ENCODE measurements around the gene NTHL1.
"Not testable (repeated sequence)": the region's sequence is repeated elsewhere in the genome, so short reads cannot be mapped to it uniquely, and the experiment has no call there.

The NTHL1 gene

GRCh38 chr16:2015947-2016208, 31.8 kb downstream of the NTHL1 start:
- ATAC-seq: no peak
- no peak for TF ChIP-seq ESRRG (CRISPR knock-in tag; IDR thresholded peaks at IDR 0.05)
- TF ChIP-seq ZFP30 (CRISPR knock-in tag; IDR thresholded peaks at IDR 0.05): no peak
- TF ChIP-seq SNAI2 (CRISPR knock-in tag; IDR thresholded peaks at IDR 0.05): no peak

- TF ChIP-seq ARNTL (CRISPR knock-in tag; IDR thresholded peaks at IDR 0.05; ENCODE audit: borderline replicate concordance, low read depth) (no peak), OSR1 (CRISPR knock-in tag; IDR thresholded peaks at IDR 0.05) (no peak), PPARA (CRISPR knock-in tag; IDR thresholded peaks at IDR 0.05; ENCODE audit: borderline replicate concordance) (no peak), ZC3H10 (CRISPR knock-in tag; IDR thresholded peaks at IDR 0.05) (no peak), CSRNP3 (CRISPR knock-in tag; IDR thresholded peaks at IDR 0.05) (no peak)
- no peak for ATAC-seq
These were observed 32.3 kb downstream of the NTHL1 start for GRCh38 chr16:2015117-2015946.

GRCh38 chr16:2013527-2013926, 34.1 kb downstream of the NTHL1 start:
- TF ChIP-seq BACH2 (CRISPR knock-in tag; IDR thresholded peaks at IDR 0.05; ENCODE audit: borderline replicate concordance) (no peak), SNAI2 (CRISPR knock-in tag; IDR thresholded peaks at IDR 0.05) (no peak), OSR1 (CRISPR knock-in tag; IDR thresholded peaks at IDR 0.05) (no peak)
- no peak for ATAC-seq

GRCh38 chr16:2011726-2012125, 35.9 kb downstream of the NTHL1 start:
- not testable (repeated sequence) for ATAC-seq

- peak; percentile 93 for ATAC-seq
These were observed 37.7 kb downstream of the NTHL1 start, which contains the start of gene ZNF598 for GRCh38 chr16:2009791-2010510. Gene ZNF598 (minus strand): TSS chr16:2009821.

More at GRCh38 chr16:2009791-2010510, 37.7 kb downstream of the NTHL1 start, which contains the start of gene ZNF598:
- no peak for TF ChIP-seq ZFP30 (CRISPR knock-in tag; IDR thresholded peaks at IDR 0.05)
- TF ChIP-seq ZFP3 (CRISPR knock-in tag; IDR thresholded peaks at IDR 0.05): peak; percentile 33; the same call in 1 of the 2 replicates
- TF ChIP-seq BACH2 (CRISPR knock-in tag; IDR thresholded peaks at IDR 0.05; ENCODE audit: borderline replicate concordance): no peak
- TF ChIP-seq TSHZ2 (CRISPR knock-in tag; IDR thresholded peaks at IDR 0.05): peak; percentile 71
- peak; percentile 57; the same call in 1 of the 2 replicates for TF ChIP-seq SNAI2 (CRISPR knock-in tag; IDR thresholded peaks at IDR 0.05)
- no peak for TF ChIP-seq CREB5 (CRISPR knock-in tag; IDR thresholded peaks at IDR 0.05; ENCODE audit: low read depth)
- no peak for TF ChIP-seq ESRRG (CRISPR knock-in tag; IDR thresholded peaks at IDR 0.05)
- TF ChIP-seq CSDC2 (CRISPR knock-in tag; IDR thresholded peaks at IDR 0.05): peak; percentile 75; the same call in 1 of the 2 replicates
- no peak for TF ChIP-seq TOX (CRISPR knock-in tag; IDR thresholded peaks at IDR 0.05; ENCODE audit: borderline replicate concordance)
- no peak for TF ChIP-seq ISL1 (CRISPR knock-in tag; IDR thresholded peaks at IDR 0.05)
